HCT116 (cell line): Measurements from ENCODE around the gene ZNF670. TPM values are rescaled to one million over a fixed set of nuclear protein-coding genes. Genes with fewer than 3 reads are reported as not detected.

ENCODE experiments used
- ATAC-seq: fragments of 200-7000 bp; cut with Tn5 transposase; 2 replicates; pipeline ENCODE4 v1.9.1; 2020; ENCODE audit warnings: mild to moderate bottlenecking, moderate library complexity
- BruUV-seq: library from RNA; stranded (reverse); fragments of 400-500 nt; replicated peaks from 2 replicates; lab custom pipeline; 2021; lab: Mats Ljungman, UMichigan
- CTCF ChIA-PET: fragments of 300-600 bp; sonication (Branson Sonifier 250); formaldehyde crosslinking; loops from one replicate; lab custom pipeline; 2021; ENCODE audit warnings: antibody characterized with exemption; lab: Charles Lee
- POLR2A ChIA-PET: fragments of 300-600, 350-600 bp; sonication (Branson Sonifier 250); formaldehyde crosslinking; loops from one replicate; lab custom pipeline; 2021; ENCODE audit warnings: antibody characterized with exemption; lab: Charles Lee
- RAD21 ChIA-PET, 2 experiments: fragments of 300-600 bp; sonication (Branson Sonifier 250); formaldehyde crosslinking; loops; one replicate each; lab custom pipeline; 2023; ENCODE audit warnings: low total read pairs in 2 of 2; ENCODE audit not compliant: uncharacterized antibody in 2 of 2, unreplicated experiment in 2 of 2, low non-redundant PET in 1 of 2; lab: Charles Lee
- DNase-seq: peaks from one replicate; pipeline ENCODE4 v3.0.0-alpha.2; 2010; ENCODE audit warnings: low read depth, low spot score
- H2AFZ ChIP-seq: fragments of 200-600 bp; shearing (Covaris generic), sonication (generic); 2 replicates; pipeline ENCODE4 v1.6.1; 2017; ENCODE audit warnings: low read depth, mixed run types, mixed read lengths, antibody characterized with exemption, low read length; ENCODE audit not compliant: poor library complexity, severe bottlenecking
- H3K27ac ChIP-seq: 2 replicates; pipeline ENCODE4 v1.5.1; 2012; ENCODE audit warnings: low read depth, low read length
- H3K27me3 ChIP-seq: fragments of 200-600 bp; sonication (generic); 2 replicates; pipeline ENCODE4 v1.6.1; 2016; ENCODE audit warnings: mixed run types, low read length, mixed read lengths; ENCODE audit not compliant: insufficient read depth
- H3K36me3 ChIP-seq, 2 experiments: fragments of 200-500 bp in 1 of 2; fragments of 200-600 bp in 1 of 2; sonication (Bioruptor generic) in 1 of 2; sonication (generic) in 1 of 2; 2 replicates each; pipeline versions ENCODE4 v1.5.1 to v1.6.1; 2014 to 2016; ENCODE audit warnings: low read length in 2 of 2, inconsistent platforms in 1 of 2, mixed read lengths in 1 of 2, mixed run types in 1 of 2; ENCODE audit not compliant: insufficient read depth in 2 of 2, control insufficient read depth in 1 of 2
- H3K4me1 ChIP-seq, 2 experiments: fragments of 200-600 bp in 1 of 2; sonication (generic) in 1 of 2; 2 replicates each; pipeline versions ENCODE4 v1.5.1 to v1.6.1; 2012 to 2017; ENCODE audit warnings: low read length in 2 of 2, inconsistent platforms in 1 of 2, mild to moderate bottlenecking in 1 of 2, mixed read lengths in 1 of 2, mixed run types in 1 of 2, moderate library complexity in 1 of 2; ENCODE audit not compliant: insufficient read depth in 2 of 2, control insufficient read depth in 1 of 2
- H3K4me2 ChIP-seq: fragments of 200-600 bp; sonication (generic); 2 replicates; pipeline ENCODE4 v1.6.1; 2017; ENCODE audit warnings: mixed run types, low read length, mixed read lengths
- H3K4me3 ChIP-seq, 2 experiments: fragments of 200-600 bp in 1 of 2; sonication (generic) in 1 of 2; replicated peaks in 1 of 2; 2 replicates each; pipeline ENCODE4 v1.5.1; 2011 to 2016; ENCODE audit warnings: low read length in 2 of 2, control low read depth in 1 of 2, low read depth in 1 of 2, mild to moderate bottlenecking in 1 of 2, mixed read lengths in 1 of 2, mixed run types in 1 of 2
- H3K79me2 ChIP-seq: fragments of 200-600 bp; sonication (generic); 2 replicates; pipeline ENCODE4 v1.6.1; 2017; ENCODE audit warnings: mild to moderate bottlenecking, mixed run types, low read length, moderate library complexity, mixed read lengths; ENCODE audit not compliant: insufficient read depth
- H3K9ac ChIP-seq: fragments of 200-600 bp; sonication (generic); 2 replicates; pipeline ENCODE4 v1.6.1; 2016; ENCODE audit warnings: low read length, mixed read lengths
- H3K9me2 ChIP-seq: fragments of 200-600 bp; sonication (generic), shearing (Covaris generic); 2 replicates; pipeline ENCODE4 v1.6.1; 2017; ENCODE audit warnings: mixed run types, mild to moderate bottlenecking, moderate library complexity; ENCODE audit not compliant: insufficient read depth
- H3K9me3 ChIP-seq, 2 experiments: fragments of 200-500 bp in 1 of 2; fragments of 200-600 bp in 1 of 2; sonication (Bioruptor generic) in 1 of 2; sonication (generic) in 1 of 2; 2 replicates each; pipeline ENCODE4 v1.6.1; 2014 to 2017; ENCODE audit warnings: low read length in 2 of 2, mixed read lengths in 2 of 2, inconsistent platforms in 1 of 2, low read depth in 1 of 2, mild to moderate bottlenecking in 1 of 2, mixed run types in 1 of 2, moderate library complexity in 1 of 2; ENCODE audit not compliant: control insufficient read depth in 1 of 2, insufficient read depth in 1 of 2
- H4K20me1 ChIP-seq: fragments of 200-600 bp; sonication (generic), shearing (Covaris generic); 2 replicates; pipeline ENCODE4 v1.6.1; 2017; ENCODE audit warnings: mixed run types, mild to moderate bottlenecking, moderate library complexity; ENCODE audit not compliant: insufficient read depth
- CBX3 ChIP-seq: IDR thresholded peaks from 2 replicates; pipeline ENCODE4 v1.6.1; 2012; ENCODE audit warnings: low read depth
- EGR1 ChIP-seq: IDR thresholded peaks from 2 replicates; pipeline ENCODE4 v1.6.1; 2012; ENCODE audit warnings: low read depth
- POLR2A ChIP-seq: IDR thresholded peaks from 2 replicates; pipeline ENCODE4 v1.7.0; 2011; ENCODE audit warnings: borderline replicate concordance; ENCODE audit not compliant: insufficient read depth, insufficient read length; ENCODE audit errors: extremely low read depth
- POLR2AphosphoS5 ChIP-seq: IDR thresholded peaks from 2 replicates; pipeline ENCODE4 v1.6.1; 2011; ENCODE audit warnings: mild to moderate bottlenecking, low read depth, low read length, moderate library complexity
- SIN3A ChIP-seq: IDR thresholded peaks from 2 replicates; pipeline ENCODE4 v1.6.1; 2012; ENCODE audit warnings: low read depth
- SRF ChIP-seq: IDR thresholded peaks from 2 replicates; pipeline ENCODE4 v1.6.1; 2012; ENCODE audit warnings: low read depth
- YY1 ChIP-seq: IDR thresholded peaks from 2 replicates; pipeline ENCODE4 v1.6.1; 2011; ENCODE audit warnings: low read length, low read depth, moderate library complexity, mild to moderate bottlenecking; ENCODE audit not compliant: insufficient replicate concordance; ENCODE audit errors: extremely low read depth
- intact Hi-C: fragments of 100-400 bp; cut with micrococcal nuclease; formaldehyde crosslinking; loops from 2 replicates; pipeline ENCODE4 v1.10.0; 2022
- total RNA-seq: library from RNA; stranded (reverse); gene quantifications from one replicate; pipeline ENCODE4 v1.2.1, GENCODE V29; 2021; ENCODE audit not compliant: unreplicated experiment
- TF ChIP-seq, protein P1 (sequence below): IDR thresholded peaks from 2 replicates; pipeline ENCODE4 v1.6.1; 2012
- TF ChIP-seq, protein P2 (sequence below): IDR thresholded peaks from 2 replicates; pipeline ENCODE4 v1.6.1; 2012

The ZNF670 gene
- total RNA-seq, 1 experiment from 2014 or later: 6.9 TPM

DNA sequence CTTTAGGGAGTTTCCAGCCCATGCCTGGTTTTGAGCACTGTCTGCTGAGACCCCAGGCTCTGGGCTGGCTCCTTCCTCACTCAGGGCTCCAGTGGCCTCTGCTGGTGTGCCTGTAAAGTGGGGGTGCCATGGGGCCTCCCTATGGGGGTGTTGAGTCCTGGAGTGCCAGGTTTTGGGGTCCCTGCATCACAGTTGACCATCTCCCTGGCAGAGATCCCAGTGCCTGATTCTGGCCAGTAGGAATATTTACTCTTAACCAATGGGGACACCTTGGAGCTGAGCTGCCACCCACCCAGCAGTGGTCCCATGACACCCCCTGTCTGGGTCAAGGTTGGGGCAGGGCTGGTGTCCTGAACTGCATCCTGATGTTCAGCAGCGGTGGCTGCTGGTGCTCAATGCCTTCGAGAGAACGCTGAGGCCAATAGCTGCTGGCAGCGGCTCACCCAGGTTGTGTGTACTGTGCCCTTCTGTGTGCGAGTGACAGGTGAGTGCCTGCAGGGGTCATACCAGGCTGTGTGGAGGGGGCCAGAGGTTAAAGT lies 35.2 kb upstream of the ZNF670 start:
- no peaks in the 10 kb centered on the region for H3K79me2 ChIP-seq
- H3K9me2 ChIP-seq: no peaks in the 10 kb centered on the region
- DNase-seq (no peak), ATAC-seq (no peak)
- H3K27me3 ChIP-seq: no peaks in the 10 kb centered on the region
- no TSS peak for BruUV-seq
- no peak overlapping the region for H3K27ac ChIP-seq
- no peaks in the 10 kb centered on the region for H3K9me3 ChIP-seq
- POLR2A ChIA-PET: no interaction called here
- no peaks in the 10 kb centered on the region for H3K36me3 ChIP-seq
- H3K4me3 ChIP-seq: no peak overlapping the region
- H3K4me2 ChIP-seq: no peak overlapping the region
- CTCF ChIA-PET: no interaction called here
- no peak overlapping the region for H3K9ac ChIP-seq
- H3K4me1 ChIP-seq: peaks cover 0 to 15% of the 10 kb centered on the region in 2 experiments; a peak in 1 of 4 replicates
- intact Hi-C loops: no loop called here
- TF ChIP-seq POLR2AphosphoS5 (no peak), POLR2A (no peak)
- TF ChIP-seq, protein P1, sequence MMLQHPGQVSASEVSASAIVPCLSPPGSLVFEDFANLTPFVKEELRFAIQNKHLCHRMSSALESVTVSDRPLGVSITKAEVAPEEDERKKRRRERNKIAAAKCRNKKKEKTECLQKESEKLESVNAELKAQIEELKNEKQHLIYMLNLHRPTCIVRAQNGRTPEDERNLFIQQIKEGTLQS: no peak
- TF ChIP-seq, all 23 proteins: peak for 0
- RAD21 ChIA-PET: no interaction called here
- H2AFZ ChIP-seq: no peak overlapping the region
- no peaks in the 10 kb centered on the region for H4K20me1 ChIP-seq

DNA sequence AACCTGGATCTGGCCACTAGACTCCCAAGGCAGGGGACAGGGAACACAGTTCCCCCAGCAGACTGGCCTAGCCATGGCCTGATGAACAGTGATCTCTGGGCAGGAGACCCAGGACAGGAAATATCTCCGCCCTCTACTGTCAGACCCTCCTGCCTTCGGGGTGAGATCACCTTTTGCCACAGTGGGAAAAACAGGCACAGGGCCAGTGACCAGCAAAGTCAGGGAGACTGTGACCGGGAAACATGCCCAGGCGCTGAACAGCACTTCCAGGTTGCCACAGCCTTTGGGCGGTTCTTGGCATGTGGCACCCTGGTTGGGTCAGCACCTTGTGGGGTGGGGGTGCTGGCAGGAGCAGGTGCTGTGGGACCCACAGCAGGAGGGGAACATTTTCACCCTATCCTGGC lies 34.5 kb upstream of the ZNF670 start:
- ATAC-seq: no peak
- H3K4me2 ChIP-seq: no peak overlapping the region
- BruUV-seq: no TSS peak

More for the DNA sequence above, 34.5 kb upstream of the ZNF670 start:
- Histone ChIP-seq H2AFZ (no peak overlapping the region), H3K9ac (no peak overlapping the region), H3K27me3 (no peaks in the 10 kb centered on the region), H3K9me3 (no peaks in the 10 kb centered on the region), H3K9me2 (no peaks in the 10 kb centered on the region), H4K20me1 (no peaks in the 10 kb centered on the region), H3K36me3 (no peaks in the 10 kb centered on the region), H3K27ac (no peak overlapping the region), H3K4me1 (peaks cover 0 to 15% of the 10 kb centered on the region in 2 experiments; a peak in 1 of 4 replicates), H3K4me3 (no peak overlapping the region), H3K79me2 (no peaks in the 10 kb centered on the region)
- POLR2A ChIA-PET: no interaction called here
- no peak for TF ChIP-seq EGR1
- TF ChIP-seq, protein P2, sequence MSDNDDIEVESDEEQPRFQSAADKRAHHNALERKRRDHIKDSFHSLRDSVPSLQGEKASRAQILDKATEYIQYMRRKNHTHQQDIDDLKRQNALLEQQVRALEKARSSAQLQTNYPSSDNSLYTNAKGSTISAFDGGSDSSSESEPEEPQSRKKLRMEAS: no peak
- TF ChIP-seq SIN3A: no peak
- no peak for TF ChIP-seq SRF
- TF ChIP-seq CBX3: no peak
- no peak for TF ChIP-seq YY1
- RAD21 ChIA-PET: no interaction called here
- no peak for DNase-seq
- intact Hi-C loops: no loop called here
- CTCF ChIA-PET: no interaction called here
